ENCODE results near the gene AGAP1.

- no peak for TF ChIP-seq POLR2A (IDR thresholded peaks at IDR 0.05)
- no peak for TF ChIP-seq CTCF (IDR thresholded peaks at IDR 0.05)
These were observed 426.5 kb downstream of the AGAP1 start for GRCh38 chr2:235920216-235920865.

Measured in uterus (tissue), 2 donors.